HepG2 (cell line): ENCODE data around the gene DLEC1. TPM values are rescaled to one million over a fixed set of nuclear protein-coding genes. Genes with fewer than 3 reads are reported as not detected.

ENCODE experiments used
- ATAC-seq: fragments of 200-7000 bp; cut with Tn5 transposase; 3 replicates; pipeline ENCODE4 v1.9.1; 2020; ENCODE audit warnings: mild to moderate bottlenecking, moderate library complexity
- BruUV-seq: library from RNA; stranded (reverse); fragments of 400-500 nt; replicated peaks from 2 replicates; lab custom pipeline; 2021; lab: Mats Ljungman, UMichigan
- CTCF ChIA-PET: fragments of 300-600 bp; formaldehyde crosslinking; extraction: SDS; loops from one replicate; lab custom pipeline; 2021; ENCODE audit warnings: low total read pairs, inconsistent platforms, low intra/inter-chr PET ratio; lab: Yijun Ruan, JAX
- POLR2A ChIA-PET: fragments of 350-600 bp; sonication (Branson Sonifier 250); formaldehyde crosslinking; loops from one replicate; lab custom pipeline; 2020; ENCODE audit warnings: antibody characterized with exemption, inconsistent platforms; lab: Yijun Ruan, JAX
- DNase-seq: peaks from one replicate; pipeline ENCODE4 v3.0.0-alpha.2; 2015; ENCODE audit warnings: low spot score
- FAIRE-seq: peaks from 3 replicates; lab custom pipeline; 2011; peaks lifted over from hg19 to GRCh38; lab: Jason Lieb, UNC
- H2AFZ ChIP-seq: one replicate; pipeline ENCODE4 v1.6.1; 2011; ENCODE audit warnings: low read length, inconsistent platforms
- H3K27ac ChIP-seq: fragments of 300-600 bp; 3 replicates; pipeline ENCODE4 v1.8.0; 2011; ENCODE audit warnings: mixed run types, mild to moderate bottlenecking, mixed read lengths, low read length, inconsistent platforms; ENCODE audit not compliant: insufficient read depth; ENCODE audit errors: extremely low read length
- H3K27me3 ChIP-seq, 2 experiments: fragments of 200-600 bp in 1 of 2; 2 replicates in 1 of 2; 3 replicates in 1 of 2; pipeline versions ENCODE4 v1.6.0 to v1.8.0; 2011; ENCODE audit warnings: low read length in 2 of 2, mild to moderate bottlenecking in 2 of 2, moderate library complexity in 2 of 2, inconsistent platforms in 1 of 2; ENCODE audit not compliant: insufficient read depth in 2 of 2, control insufficient read depth in 1 of 2
- H3K36me3 ChIP-seq, 2 experiments: fragments of 200-600 bp in 1 of 2; replicated peaks in 1 of 2; 2 replicates in 1 of 2; 3 replicates in 1 of 2; pipeline versions ENCODE4 v1.5.1 to v1.8.0; 2011; ENCODE audit warnings: low read length in 2 of 2, inconsistent platforms in 1 of 2; ENCODE audit not compliant: insufficient read depth in 2 of 2, control insufficient read depth in 1 of 2
- H3K4me1 ChIP-seq: 2 replicates; pipeline ENCODE4 v1.5.1; 2012; ENCODE audit warnings: low read length, inconsistent platforms; ENCODE audit not compliant: insufficient read depth
- H3K4me2 ChIP-seq: 2 replicates; pipeline ENCODE4 v1.6.0; 2011; ENCODE audit warnings: low read depth, low read length, inconsistent platforms
- H3K4me3 ChIP-seq, 3 experiments: fragments of 200-600 bp in 1 of 3; sonication (generic), shearing (Covaris generic) in 1 of 3; replicated peaks in 1 of 3; 2 replicates each; pipeline ENCODE4 v1.5.1; 2011 to 2016; ENCODE audit warnings: low read length in 3 of 3, inconsistent platforms in 2 of 3, low read depth in 2 of 3, mild to moderate bottlenecking in 2 of 3, control low read depth in 1 of 3, mixed read lengths in 1 of 3; ENCODE audit not compliant: insufficient read depth in 1 of 3
- H3K79me2 ChIP-seq: one replicate; pipeline ENCODE4 v1.6.1; 2011; ENCODE audit warnings: low read length, inconsistent platforms; ENCODE audit not compliant: insufficient read depth
- H3K9ac ChIP-seq: 2 replicates; pipeline ENCODE4 v1.6.0; 2011; ENCODE audit warnings: mild to moderate bottlenecking, low read depth, low read length, inconsistent platforms; ENCODE audit not compliant: insufficient read depth
- H3K9me3 ChIP-seq: 2 replicates; pipeline ENCODE4 v1.5.1; 2012; ENCODE audit warnings: mild to moderate bottlenecking, low read length
- H4K20me1 ChIP-seq: 2 replicates; pipeline ENCODE4 v1.6.0; 2011; ENCODE audit warnings: inconsistent platforms, mild to moderate bottlenecking, low read length, moderate library complexity; ENCODE audit not compliant: insufficient read depth
- DNMT1 ChIP-seq: sonication (generic); formaldehyde crosslinking; IDR thresholded peaks from 2 replicates; pipeline ENCODE4 v1.5.1; 2020; ENCODE audit warnings: mild to moderate bottlenecking, missing genetic modification reagents
- FOXP1 ChIP-seq, 2 experiments: fragments of 450-650 bp in 1 of 2; IDR thresholded peaks; 2 replicates each; pipeline ENCODE4 v1.6.1; 2017 to 2018; ENCODE audit warnings: antibody characterized with exemption in 1 of 2
- MAF1 ChIP-seq: sonication (generic); formaldehyde crosslinking; IDR thresholded peaks from 2 replicates; pipeline ENCODE4 v1.5.0; 2020; ENCODE audit warnings: missing genetic modification reagents, borderline replicate concordance
- PHF5A ChIP-seq: IDR thresholded peaks from one replicate; pipeline ENCODE4 v1.6.1; 2018; ENCODE audit warnings: low read depth, missing genetic modification reagents; ENCODE audit not compliant: unreplicated experiment
- PLRG1 ChIP-seq: fragments of 450-650 bp; conservative IDR thresholded peaks from 2 replicates; pipeline ENCODE4 v1.6.1; 2016
- ZNF605 ChIP-seq: sonication (generic); formaldehyde crosslinking; IDR thresholded peaks from 2 replicates; pipeline ENCODE4 v1.8.0; 2022; ENCODE audit warnings: mild to moderate bottlenecking, missing genetic modification reagents
- WGBS: methylation state at CpG from one replicate; pipeline ENCODE4 v1.1.6; 2017; ENCODE audit warnings: low lambda C conversion rate; 5-methylcytosine and 5-hydroxymethylcytosine counted together
- in situ Hi-C: cut with HindIII; loops from 2 replicates; pipeline ENCODE4 v1.10.0; 2017; ENCODE audit warnings: low pct_unique_long_range_greater_than_20kb; ENCODE audit not compliant: extremely low pct_ligation_motif_present
- intact Hi-C: fragments of 100-400 bp; cut with micrococcal nuclease; formaldehyde crosslinking; loops from one replicate; pipeline ENCODE4 v1.10.0; 2022; ENCODE audit not compliant: unreplicated experiment
- polyA plus RNA-seq, 8 experiments: library from polyadenylated mRNA; depleted of rRNA in 3 of 8; stranded (reverse) in 7 of 8; unstranded in 1 of 8; fragments of >200 nt; fragmentation: Illumina TruSeq in 4 of 8; extraction: Trizol in 4 of 8; gene quantifications; 2 replicates each; pipeline versions ENCODE4 v1.2.1 to v1.2.3, GENCODE V29; 2011 to 2016; ENCODE audit warnings: low read depth in 4 of 8, missing spikeins in 1 of 8, mixed read lengths in 1 of 8; ENCODE audit not compliant: insufficient read depth in 1 of 8
- total RNA-seq, 5 experiments: library from RNA; depleted of rRNA; stranded (reverse); fragments of >200 nt; fragmentation: Illumina TruSeq; extraction: Trizol; gene quantifications; 2 replicates each; pipeline ENCODE4 v1.2.3, GENCODE V29; 2016; ENCODE audit warnings: low read depth in 1 of 5
- TF ChIP-seq, protein P1 (sequence below): sonication (generic); formaldehyde crosslinking; IDR thresholded peaks from 2 replicates; pipeline ENCODE4 v1.5.0; 2020; ENCODE audit warnings: mild to moderate bottlenecking, missing genetic modification reagents, moderate library complexity

Gene DLEC1
- total and polyA plus RNA-seq, 2 of the 13 experiments (the other 11 are each of a cell fraction or from before 2014, with no cell fraction given): 0.09 TPM; not detected in 1

DNA sequence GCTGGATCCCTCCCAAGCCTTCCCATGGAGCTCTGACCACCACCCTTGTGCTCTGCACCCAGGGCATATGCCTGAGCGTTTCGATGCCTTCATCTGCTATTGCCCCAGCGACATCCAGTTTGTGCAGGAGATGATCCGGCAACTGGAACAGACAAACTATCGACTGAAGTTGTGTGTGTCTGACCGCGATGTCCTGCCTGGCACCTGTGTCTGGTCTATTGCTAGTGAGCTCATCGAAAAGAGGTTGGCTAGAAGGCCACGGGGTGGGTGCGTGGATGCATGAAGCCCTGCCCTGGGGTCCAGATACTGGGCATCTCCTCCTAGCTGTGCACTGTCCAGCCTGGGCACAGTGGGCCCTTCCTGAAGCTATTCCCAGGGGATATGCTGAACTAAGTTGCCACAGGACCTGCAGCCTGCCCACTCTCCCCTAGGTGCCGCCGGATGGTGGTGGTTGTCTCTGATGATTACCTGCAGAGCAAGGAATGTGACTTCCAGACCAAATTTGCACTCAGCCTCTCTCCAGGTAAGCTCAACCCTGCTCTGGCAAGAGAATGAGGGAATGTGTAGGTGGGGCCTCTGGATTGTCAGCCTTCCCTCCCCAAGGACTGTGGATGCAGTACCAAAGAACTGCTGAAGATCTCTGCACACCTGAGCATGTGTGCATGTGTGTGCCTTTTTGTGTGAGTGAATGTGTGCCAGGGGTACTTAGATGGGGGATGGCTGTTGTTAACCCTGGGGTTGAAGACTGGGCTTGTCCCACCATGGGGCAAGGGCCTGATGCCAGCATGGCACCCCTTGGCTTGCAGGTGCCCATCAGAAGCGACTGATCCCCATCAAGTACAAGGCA, 101.5 kb downstream of the DLEC1 start:
- in situ Hi-C loops (loop anchor here (25.0 kb wide), 1 partner anchor 322 kb away; the partner anchor contains the start of gene ACVR2B), intact Hi-C loops (no loop called here)
- H3K27me3 ChIP-seq: no peaks in the 10 kb centered on the region; a peak in 1 of 5 replicates
- ChIA-PET POLR2A (interaction anchor here (5.3 to 7.0 kb wide), 2 partner anchors 21 to 25 kb away, joined by 64 to 179 read pairs; partner anchors contain the start of gene OXSR1), CTCF (no interaction called here)
- TF ChIP-seq MAF1 (CRISPR knock-in tag): no peak
- TF ChIP-seq FOXP1 (IDR thresholded peaks at IDR 0.05): no peak
- no peak for TF ChIP-seq FOXP1 (CRISPR knock-in tag; IDR thresholded peaks at IDR 0.05)
- TF ChIP-seq DNMT1 (CRISPR knock-in tag): no peak
- no peak for TF ChIP-seq ZNF605 (CRISPR knock-in tag)
- TF ChIP-seq PHF5A (CRISPR knock-in tag): no peak
- no peak for TF ChIP-seq PLRG1
- TF ChIP-seq, protein P1, sequence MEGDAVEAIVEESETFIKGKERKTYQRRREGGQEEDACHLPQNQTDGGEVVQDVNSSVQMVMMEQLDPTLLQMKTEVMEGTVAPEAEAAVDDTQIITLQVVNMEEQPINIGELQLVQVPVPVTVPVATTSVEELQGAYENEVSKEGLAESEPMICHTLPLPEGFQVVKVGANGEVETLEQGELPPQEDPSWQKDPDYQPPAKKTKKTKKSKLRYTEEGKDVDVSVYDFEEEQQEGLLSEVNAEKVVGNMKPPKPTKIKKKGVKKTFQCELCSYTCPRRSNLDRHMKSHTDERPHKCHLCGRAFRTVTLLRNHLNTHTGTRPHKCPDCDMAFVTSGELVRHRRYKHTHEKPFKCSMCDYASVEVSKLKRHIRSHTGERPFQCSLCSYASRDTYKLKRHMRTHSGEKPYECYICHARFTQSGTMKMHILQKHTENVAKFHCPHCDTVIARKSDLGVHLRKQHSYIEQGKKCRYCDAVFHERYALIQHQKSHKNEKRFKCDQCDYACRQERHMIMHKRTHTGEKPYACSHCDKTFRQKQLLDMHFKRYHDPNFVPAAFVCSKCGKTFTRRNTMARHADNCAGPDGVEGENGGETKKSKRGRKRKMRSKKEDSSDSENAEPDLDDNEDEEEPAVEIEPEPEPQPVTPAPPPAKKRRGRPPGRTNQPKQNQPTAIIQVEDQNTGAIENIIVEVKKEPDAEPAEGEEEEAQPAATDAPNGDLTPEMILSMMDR: peak; percentile 22; the same call in 1 of the 2 replicates
- TF ChIP-seq, all 625 proteins: peak for 1
- peaks cover 2 to 18% of the 10 kb centered on the region in 2 experiments; a peak in 3 of 5 replicates for H3K36me3 ChIP-seq
- H3K79me2 ChIP-seq: peaks cover 37% of the 10 kb centered on the region
- ATAC-seq (no peak), DNase-seq (no peak), FAIRE-seq (no peak)
- no peaks in the 10 kb centered on the region for H3K9me3 ChIP-seq
- H3K4me1 ChIP-seq: peaks cover 23% of the 10 kb centered on the region
- no peak overlapping the region for H3K27ac ChIP-seq
- H4K20me1 ChIP-seq: no peaks in the 10 kb centered on the region
- no peak overlapping the region for H2AFZ ChIP-seq
- no peak overlapping the region for H3K4me3 ChIP-seq
- no TSS peak for BruUV-seq
- H3K9ac ChIP-seq: 0 out of 2 replicates have a peak overlapping the region, but pooled peaks have one; percentile 85
- 99% methylated on average over 9 of the region's 13 CpGs for WGBS
- H3K4me2 ChIP-seq: peak overlapping the region; percentile 98
